GM19397 (cell line): ENCODE data around the gene WFDC10B.
"Not testable (repeated sequence)": the region's sequence is repeated elsewhere in the genome, so short reads cannot be mapped to it uniquely, and the experiment has no call there.

Source experiments
- ATAC-seq: cut with Tn5 transposase; IDR thresholded peaks from one replicate; pipeline ENCODE4 v1.9.1; 2021; ENCODE audit warnings: mild to moderate bottlenecking, moderate library complexity; ENCODE audit not compliant: unreplicated experiment

WFDC10B gene

DNA sequence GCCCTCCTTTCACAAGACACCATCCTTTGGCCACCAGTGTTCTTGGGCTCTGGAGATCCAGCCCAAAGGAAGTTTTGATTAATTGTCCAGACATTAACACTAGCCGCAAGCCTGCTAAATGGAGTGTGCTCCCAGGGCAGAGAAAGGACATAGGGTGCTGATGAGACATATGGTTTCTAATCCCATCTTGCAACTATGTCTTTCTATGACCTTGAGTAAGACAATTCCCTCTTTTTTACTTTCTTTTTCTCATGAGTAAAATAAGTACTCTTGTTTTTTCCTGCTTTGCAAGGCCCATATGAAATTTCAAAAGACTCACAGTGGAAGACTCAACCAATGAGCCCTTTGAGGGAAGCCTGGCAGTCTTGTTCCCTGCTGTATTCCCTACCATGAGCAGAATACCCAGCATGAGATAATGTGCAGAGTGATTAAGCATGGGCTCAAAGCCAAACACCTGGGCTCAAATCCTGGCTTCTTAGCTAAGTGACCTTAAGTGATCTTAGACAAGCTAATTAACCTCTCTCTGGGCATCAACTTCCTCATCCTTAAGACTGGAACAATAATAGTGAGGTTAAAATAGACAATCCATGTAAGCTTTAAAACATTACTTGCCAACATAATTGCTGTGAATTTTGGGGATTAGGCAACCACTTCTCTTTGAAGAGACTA, at the start of gene WFDC10B:
Gene WFDC10B (minus strand): TSS at position 51 of the 669 bp plus-strand sequence. CDS start 19,027 bp downstream, outside the sequence.
- no peak for ATAC-seq

DNA sequence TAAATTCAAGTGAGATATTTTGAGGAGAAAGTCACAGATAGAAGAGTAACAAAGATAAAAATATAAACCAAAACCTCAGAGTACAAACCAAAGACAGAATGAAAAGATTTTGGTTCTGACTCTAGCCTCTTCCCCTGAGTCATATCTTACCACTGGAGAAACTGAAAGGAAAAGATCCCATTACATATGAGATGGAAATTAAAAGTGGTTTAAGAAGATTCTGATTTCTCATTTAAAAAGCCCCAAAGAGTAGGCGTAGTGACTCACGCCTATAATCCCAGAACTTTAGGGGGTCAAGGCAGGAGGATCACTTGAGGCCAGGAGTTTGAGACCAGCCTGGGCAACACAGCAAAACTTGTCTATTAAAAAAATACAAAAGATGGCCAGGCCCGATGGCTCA, 47.9 kb upstream of the WFDC10B start:
- no peak for ATAC-seq

DNA sequence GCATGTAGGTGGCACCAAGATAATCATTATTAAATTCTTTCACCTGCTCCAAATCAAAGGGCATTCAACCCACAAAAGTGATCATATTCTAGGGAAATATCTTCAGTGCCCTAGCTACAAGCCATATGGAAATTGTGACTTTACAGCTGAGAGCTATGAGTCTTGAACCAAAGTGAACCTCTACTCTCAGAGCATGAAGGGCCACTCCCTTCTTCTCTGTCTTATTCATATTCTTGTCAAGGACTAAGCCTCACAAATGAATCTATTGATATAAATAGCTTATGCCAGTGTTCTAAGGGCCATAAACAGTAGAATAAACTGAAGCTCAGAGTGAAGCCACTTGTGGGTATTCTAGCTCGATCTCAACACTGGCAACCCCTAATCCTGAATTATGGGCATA, 46.9 kb upstream of the WFDC10B start:
- no peak for ATAC-seq

DNA sequence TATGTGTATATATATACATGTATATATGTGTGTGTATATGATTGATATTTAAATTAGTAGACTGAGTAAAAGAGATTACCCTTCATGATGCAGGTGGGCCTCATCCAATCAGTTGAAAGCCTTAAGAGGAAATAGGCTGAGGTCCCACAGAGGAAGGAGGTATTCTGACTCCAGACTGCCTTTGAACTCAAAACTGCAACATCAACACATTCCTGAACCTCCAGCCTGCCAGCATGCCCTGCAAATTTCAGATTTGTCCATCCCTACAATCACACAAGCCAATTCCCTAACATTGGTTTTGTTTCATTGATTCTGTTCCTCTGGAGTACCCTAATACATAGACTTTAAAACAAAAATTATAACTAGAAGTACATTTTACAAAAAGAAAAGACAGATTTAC, 40.2 kb upstream of the WFDC10B start:
- no peak for ATAC-seq

DNA sequence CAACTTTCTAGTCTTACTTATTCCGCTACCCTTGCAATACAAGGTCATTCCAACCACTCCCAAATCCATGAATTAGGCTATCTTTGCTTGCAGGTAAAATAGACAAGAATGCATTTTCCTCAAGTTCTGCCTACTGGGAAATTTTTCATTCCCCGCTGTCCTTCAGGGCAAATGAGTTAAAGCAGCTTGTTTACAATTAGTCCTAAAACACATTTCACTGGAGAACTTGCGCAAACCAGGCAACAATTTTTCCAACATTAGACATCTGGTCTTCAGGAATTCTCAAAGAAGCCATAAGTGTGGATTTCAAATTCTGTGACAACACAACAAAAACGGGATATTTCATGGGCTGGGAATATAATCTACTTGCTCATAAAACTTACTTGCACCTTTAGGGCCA, 37.8 kb upstream of the WFDC10B start:
- no peak for ATAC-seq

DNA sequence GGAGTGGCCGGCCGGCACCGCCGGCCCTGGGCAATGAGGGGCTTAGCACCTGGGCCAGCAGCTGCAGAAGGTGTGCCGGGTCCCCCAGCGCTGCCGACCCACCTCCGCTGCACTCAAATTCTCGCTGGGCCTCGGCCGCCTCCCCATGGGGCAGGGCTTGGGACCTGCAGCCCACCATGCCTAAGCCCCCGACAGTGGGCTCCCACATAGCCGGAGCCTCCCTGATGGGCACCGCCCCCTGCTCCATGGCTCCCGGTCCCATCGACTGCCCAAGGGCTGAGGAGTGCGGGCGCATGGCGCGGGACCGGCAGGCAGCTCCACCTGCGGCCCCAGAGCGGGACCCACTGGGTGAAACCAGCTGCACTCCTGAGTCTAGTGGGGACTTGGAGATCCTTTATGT, 31.2 kb upstream of the WFDC10B start:
- ATAC-seq: no peak

DNA sequence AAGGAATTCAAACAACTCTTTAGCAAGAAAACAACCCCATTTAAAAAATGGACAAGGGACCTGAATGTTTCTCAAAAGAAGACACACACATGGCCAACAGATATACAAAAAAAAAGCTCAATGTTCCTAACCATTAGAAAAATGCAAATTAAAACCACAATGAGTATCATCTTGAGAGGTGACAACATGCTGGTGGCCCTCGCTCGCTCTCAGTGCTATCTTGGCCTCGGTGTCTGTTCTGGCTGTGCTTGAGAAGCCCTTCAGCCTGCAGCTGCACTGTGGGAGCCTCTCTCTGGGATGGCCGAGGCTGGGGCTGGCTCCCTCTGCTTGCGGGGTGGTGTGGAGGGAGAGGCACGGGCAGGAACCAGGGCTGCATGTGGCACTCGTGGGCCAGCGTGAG, 30.7 kb upstream of the WFDC10B start:
- ATAC-seq: no peak

DNA sequence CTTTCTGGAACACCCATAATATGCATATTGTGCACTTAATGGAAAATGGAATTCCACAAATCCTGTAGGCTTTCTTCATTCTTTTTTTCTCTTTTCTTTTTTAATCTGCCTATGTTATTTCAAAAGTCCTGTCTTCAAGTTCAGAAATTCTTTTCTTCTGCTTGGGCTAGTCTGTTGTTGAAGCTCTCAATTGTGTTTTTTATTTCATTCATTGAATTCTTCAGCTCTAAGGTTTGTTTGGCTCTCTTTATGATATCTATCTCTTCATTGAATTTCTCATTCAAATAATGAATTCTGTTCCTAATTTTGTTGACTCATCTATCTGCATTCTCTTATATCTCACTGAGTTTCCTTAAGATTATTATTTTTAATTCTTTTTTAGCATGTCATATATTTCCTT, 27.4 kb upstream of the WFDC10B start:
- ATAC-seq: no peak

DNA sequence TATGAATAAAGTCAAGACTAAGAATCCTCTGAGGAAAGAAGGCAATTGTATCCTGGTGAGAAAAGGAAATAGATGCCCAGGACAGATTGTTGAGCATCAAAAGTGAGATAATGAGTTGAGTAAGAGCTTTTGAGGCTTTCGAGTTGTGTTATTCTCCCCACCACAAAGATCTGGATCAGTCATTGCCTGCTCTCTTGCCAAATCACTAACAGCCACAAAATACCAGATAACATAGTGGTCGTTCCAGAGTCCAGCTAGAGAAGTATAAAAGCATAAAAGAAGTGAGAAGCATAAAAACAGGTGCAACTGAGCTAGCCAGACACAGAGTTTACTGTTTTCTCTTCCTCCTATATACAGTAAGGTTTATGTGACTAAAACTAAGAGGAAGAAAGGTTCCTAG, 22.2 kb upstream of the WFDC10B start:
- ATAC-seq: no peak

DNA sequence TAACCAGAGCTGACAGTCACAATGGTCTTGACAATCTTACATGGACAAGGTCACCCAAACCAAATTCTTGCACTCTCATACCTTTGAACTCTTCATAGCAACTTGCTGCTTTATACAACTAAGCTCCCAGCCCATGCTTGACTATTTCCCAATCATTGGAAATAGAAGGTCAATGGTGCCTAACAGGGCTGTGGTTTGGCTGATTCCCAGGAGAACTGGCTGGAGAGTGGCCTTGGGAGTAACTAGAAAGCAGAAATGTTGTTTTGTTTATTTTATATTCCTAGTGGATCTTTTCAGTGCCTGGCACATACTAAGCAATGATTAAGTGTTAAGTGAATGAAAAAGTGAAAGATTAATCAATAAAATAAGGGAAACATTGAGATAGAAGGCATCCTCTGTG, 20.3 kb upstream of the WFDC10B start:
- ATAC-seq: no peak

DNA sequence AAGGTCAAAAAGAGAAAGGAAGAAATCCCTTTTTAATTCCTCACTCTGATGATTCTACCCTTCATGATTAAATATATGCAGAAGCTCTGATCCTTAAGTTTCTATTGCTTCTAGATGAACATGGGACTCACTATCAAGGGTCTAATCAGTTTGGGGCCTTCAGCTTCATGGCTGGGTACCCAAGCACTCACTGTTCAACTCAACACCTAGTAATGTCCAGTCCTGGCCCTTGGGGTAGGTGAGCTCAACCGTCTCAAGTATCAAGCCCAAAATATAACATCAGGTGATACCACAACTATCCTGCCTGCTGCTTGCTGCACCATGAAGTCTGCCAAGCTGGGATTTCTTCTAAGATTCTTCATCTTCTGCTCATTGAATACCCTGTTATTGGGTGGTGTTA, 17.2 kb upstream of the WFDC10B start, which contains the start of gene SPINT4:
Gene SPINT4 (plus strand): TSS at position 301 of the 400 bp plus-strand sequence. CDS start 21 bp downstream, at position 322.
- no peak for ATAC-seq

DNA sequence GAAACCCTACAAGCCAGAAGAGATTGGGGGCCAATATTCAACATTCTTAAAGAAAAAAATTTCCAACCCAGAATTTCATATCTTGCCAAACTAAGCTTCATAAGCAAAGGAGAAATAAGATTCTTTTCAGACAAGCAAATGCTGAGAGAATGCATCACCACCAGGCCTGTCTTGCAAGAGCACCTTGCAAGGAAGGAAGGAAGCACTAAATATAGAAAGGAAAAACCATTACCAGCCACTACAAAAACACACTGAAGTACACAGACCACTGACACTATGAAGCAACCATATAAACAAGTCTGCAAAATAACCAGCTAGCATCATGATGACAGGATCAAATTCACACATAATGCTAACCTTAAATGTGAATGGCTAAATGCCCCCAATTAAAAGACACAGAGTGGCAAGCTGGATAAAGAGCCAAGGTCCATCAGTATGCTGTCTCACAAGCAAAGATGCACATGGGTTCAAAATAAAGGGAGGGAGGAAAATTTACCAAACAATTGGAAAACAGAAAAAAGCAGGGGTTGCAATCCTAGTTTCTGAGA, 11.4 kb upstream of the WFDC10B start:
- not testable (repeated sequence) for ATAC-seq

DNA sequence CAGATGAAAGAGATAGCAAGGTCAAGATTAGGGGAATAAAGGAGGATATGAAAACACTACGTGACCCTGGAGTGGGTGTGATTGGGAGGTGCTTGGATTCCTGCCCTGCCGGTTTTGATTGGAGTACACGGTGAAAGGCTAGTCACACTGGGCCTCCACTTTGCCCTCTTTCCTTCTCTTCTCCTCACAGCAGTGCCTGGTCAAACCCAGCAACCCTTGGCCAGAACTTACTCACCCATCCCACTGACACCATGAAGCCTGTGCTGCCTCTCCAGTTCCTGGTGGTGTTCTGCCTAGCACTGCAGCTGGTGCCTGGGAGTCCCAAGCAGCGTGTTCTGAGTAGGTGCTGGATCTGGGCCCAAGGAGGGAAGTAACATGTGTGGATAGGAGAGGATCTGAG, 2.9 kb downstream of the WFDC10B start, which contains the start of gene WFDC13:
Gene WFDC13 (plus strand): TSS at position 166 of the 400 bp plus-strand sequence. CDS start 86 bp downstream, at position 252.
- no peak for ATAC-seq

DNA sequence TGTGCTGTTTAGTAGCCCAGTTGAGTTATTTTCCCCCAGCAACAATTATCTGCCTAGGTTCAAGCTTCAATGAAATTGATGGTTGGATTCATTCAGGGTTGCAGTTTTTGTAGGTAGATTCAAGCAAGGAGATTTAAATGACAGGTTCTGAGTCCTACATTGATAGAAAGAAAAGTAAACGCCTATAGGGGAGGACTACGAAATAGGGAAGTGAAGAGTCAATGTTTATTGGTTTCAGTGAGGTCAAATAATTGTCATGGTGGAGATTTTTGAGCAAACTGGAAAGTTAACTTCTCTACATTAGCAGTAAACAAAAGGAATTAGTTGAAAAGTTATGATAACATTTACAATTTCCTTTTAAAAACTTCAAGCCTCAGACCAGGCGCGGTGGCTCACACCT, 3.7 kb downstream of the WFDC10B start:
- no peak for ATAC-seq

DNA sequence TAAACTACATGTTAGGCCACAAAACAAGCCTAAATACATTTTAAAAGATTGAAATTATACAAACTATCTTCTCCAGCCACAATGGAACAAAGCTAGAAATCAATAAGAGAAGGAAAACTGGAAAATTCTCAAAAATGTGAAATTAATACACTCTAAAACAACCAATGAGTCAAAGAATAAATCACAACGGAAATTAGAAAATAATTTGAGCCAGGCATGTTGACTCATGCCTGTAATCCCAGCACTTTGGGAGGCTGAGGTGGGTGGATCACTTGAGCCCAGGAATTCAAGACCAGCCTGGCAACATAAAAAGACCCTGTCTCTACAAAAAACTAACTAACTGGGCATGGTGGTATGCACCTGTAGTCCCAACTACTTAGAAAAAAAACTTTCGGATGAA, 9.3 kb downstream of the WFDC10B start:
- ATAC-seq: no peak

DNA sequence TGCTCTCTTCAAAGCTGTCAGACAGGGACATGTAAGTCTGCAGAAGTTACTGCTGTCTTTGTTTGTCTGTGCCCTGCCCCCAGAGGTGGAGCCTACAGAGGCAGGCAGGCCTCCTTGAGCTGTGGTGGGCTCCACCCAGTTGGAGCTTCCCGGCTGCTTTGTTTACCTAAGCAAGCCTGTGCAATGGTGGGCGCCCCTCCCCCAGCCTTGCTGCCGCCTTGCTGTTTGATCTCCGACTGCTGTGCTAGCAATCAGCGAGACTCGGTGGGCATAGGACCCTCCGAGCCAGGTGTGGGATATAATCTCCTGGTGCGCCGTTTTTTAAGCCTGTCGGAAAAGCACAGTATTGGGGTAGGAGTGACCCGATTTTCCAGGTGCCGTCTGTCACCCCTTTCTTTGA, 11.5 kb downstream of the WFDC10B start:
- not testable (repeated sequence) for ATAC-seq

DNA sequence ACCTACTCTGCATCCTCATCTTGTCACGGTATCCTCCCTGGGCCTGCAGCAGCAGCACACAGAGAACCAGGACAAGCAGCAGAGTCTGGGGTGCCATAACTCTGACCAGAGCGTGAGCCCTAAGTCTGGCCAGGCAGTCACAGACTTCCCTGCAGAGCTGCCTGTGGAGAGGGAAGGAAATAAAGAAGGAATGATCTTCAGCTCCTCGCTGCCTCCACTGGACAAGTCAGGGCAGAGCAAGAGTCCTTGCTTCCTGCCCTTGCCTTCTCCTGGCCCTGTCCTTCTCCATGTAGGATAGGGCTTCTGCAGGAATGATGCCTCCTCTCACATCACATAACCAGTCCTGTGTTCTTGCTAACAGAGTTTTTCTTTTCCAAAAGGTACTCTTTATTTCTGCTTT, 18.9 kb downstream of the WFDC10B start:
- no peak for ATAC-seq

DNA sequence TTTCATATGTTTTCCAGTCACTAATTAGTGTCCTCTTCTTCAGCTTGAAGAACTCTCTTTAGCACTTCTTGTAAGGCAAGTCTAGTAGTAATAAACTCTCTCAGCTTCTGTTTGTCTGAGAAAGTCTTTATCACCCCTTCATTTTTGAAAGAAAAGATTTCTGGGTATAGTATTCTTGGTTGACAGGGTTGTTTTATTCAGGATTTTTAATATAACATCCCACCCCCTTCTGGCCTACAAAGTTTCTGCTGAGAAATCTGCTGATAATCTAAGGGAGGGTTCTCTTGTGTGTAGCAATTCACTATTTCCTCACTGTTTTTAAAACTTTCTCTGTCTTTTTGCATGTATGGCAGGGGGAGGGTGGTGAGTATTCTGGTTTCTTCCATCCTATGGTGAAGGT, 25.2 kb downstream of the WFDC10B start:
- no peak for ATAC-seq

DNA sequence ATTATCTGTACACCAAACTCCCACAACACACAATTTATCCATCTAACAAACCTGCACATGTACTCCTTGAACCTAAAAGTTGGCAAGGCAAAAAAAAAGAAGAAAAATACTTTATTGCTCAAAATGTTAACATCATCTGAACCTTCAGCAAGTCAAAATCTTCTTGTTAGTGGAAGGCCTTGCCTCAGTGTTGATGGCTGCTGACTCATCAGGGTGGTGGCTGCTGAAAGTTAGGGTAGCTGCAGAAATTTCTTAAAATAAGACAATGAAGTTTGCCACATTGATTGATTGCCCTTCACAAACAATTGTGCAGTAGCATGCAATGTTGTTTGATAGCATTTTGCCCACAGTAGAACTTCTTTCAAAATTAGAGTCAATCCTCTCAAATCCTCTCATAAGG, 32.1 kb downstream of the WFDC10B start:
- no peak for ATAC-seq

DNA sequence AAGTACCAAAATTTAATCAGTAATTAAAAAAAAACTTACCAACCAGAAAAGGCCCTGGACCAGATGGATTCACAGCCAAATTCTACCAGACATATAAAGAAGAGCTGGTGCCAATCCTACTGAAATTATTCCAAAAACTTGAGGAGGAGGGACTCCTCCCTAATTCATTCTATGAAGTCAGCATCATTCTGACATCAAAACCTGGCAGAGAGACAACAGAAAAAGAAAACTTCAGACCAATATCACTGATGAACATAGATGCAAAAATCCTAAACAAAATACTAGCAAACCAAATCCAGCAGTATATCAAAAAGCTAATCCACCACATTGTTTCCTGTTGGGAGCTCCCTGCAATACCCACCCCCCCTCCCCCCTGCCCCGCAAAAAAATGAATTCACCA, 34.7 kb downstream of the WFDC10B start, which contains the start of gene WFDC11:
Gene WFDC11 (minus strand): TSS at position 101 of the 400 bp plus-strand sequence. CDS start 19,639 bp downstream, outside the sequence.
- no peak for ATAC-seq

DNA sequence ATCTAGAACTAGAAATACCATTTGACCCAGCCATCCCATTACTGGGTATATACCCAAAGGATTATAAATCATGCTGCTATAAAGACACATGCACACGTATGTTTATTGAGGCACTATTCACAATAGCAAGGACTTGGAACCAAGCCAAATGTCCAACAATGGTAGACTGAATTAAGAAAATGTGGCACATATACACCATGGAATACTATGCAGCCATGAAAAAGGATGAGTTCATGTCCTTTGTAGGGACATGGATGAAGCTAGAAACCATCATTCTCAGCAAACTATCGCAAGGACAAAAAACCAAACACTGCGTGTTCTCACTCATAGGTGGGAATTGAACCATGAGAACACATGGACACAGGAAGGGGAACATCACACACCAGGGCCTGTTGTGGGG, 47.8 kb downstream of the WFDC10B start:
- ATAC-seq: not testable (repeated sequence)

DNA sequence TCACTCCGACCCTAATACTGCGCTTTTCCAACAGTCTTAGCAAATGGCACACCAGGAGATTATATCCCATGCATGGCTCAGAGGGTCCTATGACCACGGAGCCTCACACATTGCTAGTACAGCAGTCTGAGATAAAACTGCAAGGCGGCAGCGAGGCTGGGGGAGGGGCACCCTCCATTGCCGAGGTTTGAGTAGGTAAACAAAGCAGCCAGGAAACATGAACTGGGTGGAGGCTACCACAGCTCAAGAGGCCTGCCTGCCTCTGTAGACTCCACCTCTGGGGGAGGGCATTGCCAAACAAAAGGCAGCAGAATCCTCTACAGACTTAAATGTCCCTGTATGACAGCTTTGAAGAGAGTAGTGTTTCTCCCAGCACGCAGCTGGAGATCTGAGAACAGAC, 53.1 kb downstream of the WFDC10B start:
- ATAC-seq: not testable (repeated sequence)
